SK-N-SH (cell line): ENCODE data around the gene FAM222B. TPM values are rescaled to one million over a fixed set of nuclear protein-coding genes. Genes with fewer than 3 reads are reported as not detected.

Source experiments
- FOXJ3 ChIP-seq: sonication (generic); formaldehyde crosslinking; IDR thresholded peaks from 2 replicates; pipeline ENCODE4 v1.5.1; 2020; ENCODE audit warnings: mild to moderate bottlenecking, missing genetic modification reagents
- FOXM1 ChIP-seq: IDR thresholded peaks from 2 replicates; pipeline ENCODE4 v1.4.0; 2012; ENCODE audit warnings: low read depth, mild to moderate bottlenecking
- GABPA ChIP-seq: IDR thresholded peaks from 2 replicates; pipeline ENCODE4 v1.4.0; 2012; ENCODE audit warnings: low read depth, mild to moderate bottlenecking
- GATA2 ChIP-seq: sonication (generic); formaldehyde crosslinking; IDR thresholded peaks from 2 replicates; pipeline ENCODE4 v1.5.0; 2020; ENCODE audit warnings: mild to moderate bottlenecking, missing genetic modification reagents
- MEF2A ChIP-seq: IDR thresholded peaks from 2 replicates; pipeline ENCODE4 v1.4.0; 2012; ENCODE audit warnings: low read depth, borderline replicate concordance
- MXI1 ChIP-seq: IDR thresholded peaks from 2 replicates; pipeline ENCODE4 v1.6.1; 2012; ENCODE audit warnings: mild to moderate bottlenecking, low read depth, low read length, improper control_type of control experiment
- POLR2AphosphoS5 ChIP-seq: IDR thresholded peaks from 2 replicates; pipeline ENCODE4 v1.6.1; 2012; ENCODE audit warnings: low read depth, low read length
- RCOR1 ChIP-seq: fragments of 150-350 bp; IDR thresholded peaks from 2 replicates; pipeline ENCODE4 v1.6.1; 2017; ENCODE audit warnings: antibody characterized with exemption, low read length
- RFX5 ChIP-seq: IDR thresholded peaks from 2 replicates; pipeline ENCODE4 v1.6.1; 2012; ENCODE audit warnings: mild to moderate bottlenecking, improper control_type of control experiment, low read length
- RXRA ChIP-seq: IDR thresholded peaks from 2 replicates; pipeline ENCODE4 v1.4.0; 2012; ENCODE audit warnings: low read depth, mild to moderate bottlenecking, borderline replicate concordance
- SIN3A ChIP-seq: IDR thresholded peaks from 2 replicates; pipeline ENCODE4 v1.6.1; 2012; ENCODE audit warnings: low read depth, mild to moderate bottlenecking, low read length, moderate library complexity, borderline replicate concordance
- TAF1 ChIP-seq: IDR thresholded peaks from 2 replicates; pipeline ENCODE4 v1.6.1; 2012; ENCODE audit warnings: low read depth, mild to moderate bottlenecking, low read length, moderate library complexity, borderline replicate concordance
- TEAD4 ChIP-seq: IDR thresholded peaks from 2 replicates; pipeline ENCODE4 v1.4.0; 2012; ENCODE audit warnings: mild to moderate bottlenecking, borderline replicate concordance; ENCODE audit not compliant: insufficient read depth
- YY1 ChIP-seq: IDR thresholded peaks from 2 replicates; pipeline ENCODE4 v1.4.0; 2012; ENCODE audit warnings: low read depth, mild to moderate bottlenecking
- polyA plus RNA-seq, 3 experiments: library from polyadenylated mRNA; depleted of rRNA; stranded (reverse); fragments of >200 nt; gene quantifications; 2 replicates each; pipeline ENCODE4 v1.2.3, GENCODE V29; 2012
- TF ChIP-seq, protein P1 (sequence below): IDR thresholded peaks from 2 replicates; pipeline ENCODE4 v1.6.1; 2012; ENCODE audit warnings: mild to moderate bottlenecking, low read depth, low read length, moderate library complexity
- TF ChIP-seq, protein P2 (sequence below): fragments of 200-600 bp; sonication (generic); IDR thresholded peaks from 2 replicates; pipeline ENCODE4 v1.6.1; 2017; ENCODE audit warnings: antibody characterized with exemption, mild to moderate bottlenecking, moderate library complexity
- TF ChIP-seq, protein P3 (sequence below): IDR thresholded peaks from 2 replicates; pipeline ENCODE4 v1.4.0; 2012; ENCODE audit warnings: low read depth, borderline replicate concordance
- TF ChIP-seq, protein P4 (sequence below): IDR thresholded peaks from 2 replicates; pipeline ENCODE4; 2012
- TF ChIP-seq, protein P5 (sequence below): fragments of 150-350 bp; IDR thresholded peaks from 2 replicates; pipeline ENCODE4 v1.6.1; 2017; ENCODE audit warnings: antibody characterized with exemption, low read length, low read depth, borderline replicate concordance
- TF ChIP-seq, protein P6 (sequence below): IDR thresholded peaks from 2 replicates; pipeline ENCODE4 v1.4.0; 2012; ENCODE audit warnings: low read depth, borderline replicate concordance
- TF ChIP-seq, protein P7 (sequence below): IDR thresholded peaks from 2 replicates; pipeline ENCODE4 v1.4.0; 2012; ENCODE audit warnings: low read depth

FAM222B gene
- polyA plus RNA-seq, 1 of the 3 experiments (the other 2 are of a cell fraction), result 9.0 TPM

DNA sequence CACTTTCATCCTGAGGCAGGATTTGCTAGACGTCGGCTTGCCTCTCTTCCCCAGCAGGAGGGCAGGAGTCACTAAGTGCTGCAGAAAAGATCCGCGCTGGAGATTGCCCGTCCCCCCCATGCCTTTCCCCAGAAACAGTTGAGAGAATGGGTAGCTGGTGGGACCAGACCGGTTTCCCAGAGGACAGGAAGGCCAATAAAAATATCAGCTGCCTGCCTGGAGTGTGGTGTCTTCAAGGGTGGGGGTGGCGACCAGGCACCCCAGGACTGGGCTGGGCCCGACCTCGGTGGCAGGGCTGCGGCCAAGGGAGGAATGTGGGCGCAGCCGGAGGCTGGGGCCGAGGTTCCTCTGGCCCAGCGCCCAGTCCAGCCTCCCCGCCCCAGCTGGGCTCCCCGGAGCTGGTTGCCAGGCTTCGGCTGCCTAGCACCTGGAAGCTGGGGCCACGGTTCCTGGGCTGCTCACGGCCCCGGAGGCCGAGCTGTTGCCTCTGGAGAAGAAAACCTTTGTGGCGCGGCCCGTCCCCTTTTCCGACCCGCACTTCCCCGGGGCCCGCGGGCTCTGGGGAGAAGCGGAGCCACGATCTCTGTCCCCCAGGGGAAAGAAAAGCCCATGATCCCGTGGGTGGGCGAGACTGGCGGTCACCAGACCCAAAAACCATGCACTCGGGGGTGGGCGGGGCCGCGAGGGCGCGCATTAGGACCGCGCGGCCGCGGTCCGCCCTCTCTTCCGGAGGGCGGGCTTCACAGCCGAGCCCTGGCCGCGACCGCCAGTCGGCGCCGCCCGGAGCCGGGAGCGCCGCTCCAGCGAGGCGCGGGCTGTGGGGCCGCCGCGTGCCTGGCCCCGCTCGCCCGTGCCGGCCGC is 99.1 kb downstream of the FAM222B start, which contains the start of gene TRAF4 (continued):
- TF ChIP-seq, protein P1, sequence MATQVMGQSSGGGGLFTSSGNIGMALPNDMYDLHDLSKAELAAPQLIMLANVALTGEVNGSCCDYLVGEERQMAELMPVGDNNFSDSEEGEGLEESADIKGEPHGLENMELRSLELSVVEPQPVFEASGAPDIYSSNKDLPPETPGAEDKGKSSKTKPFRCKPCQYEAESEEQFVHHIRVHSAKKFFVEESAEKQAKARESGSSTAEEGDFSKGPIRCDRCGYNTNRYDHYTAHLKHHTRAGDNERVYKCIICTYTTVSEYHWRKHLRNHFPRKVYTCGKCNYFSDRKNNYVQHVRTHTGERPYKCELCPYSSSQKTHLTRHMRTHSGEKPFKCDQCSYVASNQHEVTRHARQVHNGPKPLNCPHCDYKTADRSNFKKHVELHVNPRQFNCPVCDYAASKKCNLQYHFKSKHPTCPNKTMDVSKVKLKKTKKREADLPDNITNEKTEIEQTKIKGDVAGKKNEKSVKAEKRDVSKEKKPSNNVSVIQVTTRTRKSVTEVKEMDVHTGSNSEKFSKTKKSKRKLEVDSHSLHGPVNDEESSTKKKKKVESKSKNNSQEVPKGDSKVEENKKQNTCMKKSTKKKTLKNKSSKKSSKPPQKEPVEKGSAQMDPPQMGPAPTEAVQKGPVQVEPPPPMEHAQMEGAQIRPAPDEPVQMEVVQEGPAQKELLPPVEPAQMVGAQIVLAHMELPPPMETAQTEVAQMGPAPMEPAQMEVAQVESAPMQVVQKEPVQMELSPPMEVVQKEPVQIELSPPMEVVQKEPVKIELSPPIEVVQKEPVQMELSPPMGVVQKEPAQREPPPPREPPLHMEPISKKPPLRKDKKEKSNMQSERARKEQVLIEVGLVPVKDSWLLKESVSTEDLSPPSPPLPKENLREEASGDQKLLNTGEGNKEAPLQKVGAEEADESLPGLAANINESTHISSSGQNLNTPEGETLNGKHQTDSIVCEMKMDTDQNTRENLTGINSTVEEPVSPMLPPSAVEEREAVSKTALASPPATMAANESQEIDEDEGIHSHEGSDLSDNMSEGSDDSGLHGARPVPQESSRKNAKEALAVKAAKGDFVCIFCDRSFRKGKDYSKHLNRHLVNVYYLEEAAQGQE, result no peak
- TF ChIP-seq POLR2AphosphoS5 (peak; percentile 89), RXRA (no peak), TAF1 (peak; percentile 82), RFX5 (0 out of 2 replicates have a peak, but pooled peaks have one; percentile 45), FOXJ3 (CRISPR knock-in tag) (peak; percentile 45; the same call in 1 of the 2 replicates), TEAD4 (peak; percentile 56; the same call in 1 of the 2 replicates), FOXM1 (no peak), GABPA (0 out of 2 replicates have a peak, but pooled peaks have one; percentile 6), MEF2A (no peak), RCOR1 (no peak), SIN3A (no peak), GATA2 (peak; percentile 89), YY1 (peak; percentile 22; the same call in 1 of the 2 replicates), MXI1 (peak; percentile 35; the same call in 1 of the 2 replicates)
- TF ChIP-seq, protein P2, sequence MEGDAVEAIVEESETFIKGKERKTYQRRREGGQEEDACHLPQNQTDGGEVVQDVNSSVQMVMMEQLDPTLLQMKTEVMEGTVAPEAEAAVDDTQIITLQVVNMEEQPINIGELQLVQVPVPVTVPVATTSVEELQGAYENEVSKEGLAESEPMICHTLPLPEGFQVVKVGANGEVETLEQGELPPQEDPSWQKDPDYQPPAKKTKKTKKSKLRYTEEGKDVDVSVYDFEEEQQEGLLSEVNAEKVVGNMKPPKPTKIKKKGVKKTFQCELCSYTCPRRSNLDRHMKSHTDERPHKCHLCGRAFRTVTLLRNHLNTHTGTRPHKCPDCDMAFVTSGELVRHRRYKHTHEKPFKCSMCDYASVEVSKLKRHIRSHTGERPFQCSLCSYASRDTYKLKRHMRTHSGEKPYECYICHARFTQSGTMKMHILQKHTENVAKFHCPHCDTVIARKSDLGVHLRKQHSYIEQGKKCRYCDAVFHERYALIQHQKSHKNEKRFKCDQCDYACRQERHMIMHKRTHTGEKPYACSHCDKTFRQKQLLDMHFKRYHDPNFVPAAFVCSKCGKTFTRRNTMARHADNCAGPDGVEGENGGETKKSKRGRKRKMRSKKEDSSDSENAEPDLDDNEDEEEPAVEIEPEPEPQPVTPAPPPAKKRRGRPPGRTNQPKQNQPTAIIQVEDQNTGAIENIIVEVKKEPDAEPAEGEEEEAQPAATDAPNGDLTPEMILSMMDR, result no peak
- TF ChIP-seq, protein P3, sequence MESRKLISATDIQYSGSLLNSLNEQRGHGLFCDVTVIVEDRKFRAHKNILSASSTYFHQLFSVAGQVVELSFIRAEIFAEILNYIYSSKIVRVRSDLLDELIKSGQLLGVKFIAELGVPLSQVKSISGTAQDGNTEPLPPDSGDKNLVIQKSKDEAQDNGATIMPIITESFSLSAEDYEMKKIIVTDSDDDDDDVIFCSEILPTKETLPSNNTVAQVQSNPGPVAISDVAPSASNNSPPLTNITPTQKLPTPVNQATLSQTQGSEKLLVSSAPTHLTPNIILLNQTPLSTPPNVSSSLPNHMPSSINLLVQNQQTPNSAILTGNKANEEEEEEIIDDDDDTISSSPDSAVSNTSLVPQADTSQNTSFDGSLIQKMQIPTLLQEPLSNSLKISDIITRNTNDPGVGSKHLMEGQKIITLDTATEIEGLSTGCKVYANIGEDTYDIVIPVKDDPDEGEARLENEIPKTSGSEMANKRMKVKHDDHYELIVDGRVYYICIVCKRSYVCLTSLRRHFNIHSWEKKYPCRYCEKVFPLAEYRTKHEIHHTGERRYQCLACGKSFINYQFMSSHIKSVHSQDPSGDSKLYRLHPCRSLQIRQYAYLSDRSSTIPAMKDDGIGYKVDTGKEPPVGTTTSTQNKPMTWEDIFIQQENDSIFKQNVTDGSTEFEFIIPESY, result no peak
- TF ChIP-seq, protein P4, sequence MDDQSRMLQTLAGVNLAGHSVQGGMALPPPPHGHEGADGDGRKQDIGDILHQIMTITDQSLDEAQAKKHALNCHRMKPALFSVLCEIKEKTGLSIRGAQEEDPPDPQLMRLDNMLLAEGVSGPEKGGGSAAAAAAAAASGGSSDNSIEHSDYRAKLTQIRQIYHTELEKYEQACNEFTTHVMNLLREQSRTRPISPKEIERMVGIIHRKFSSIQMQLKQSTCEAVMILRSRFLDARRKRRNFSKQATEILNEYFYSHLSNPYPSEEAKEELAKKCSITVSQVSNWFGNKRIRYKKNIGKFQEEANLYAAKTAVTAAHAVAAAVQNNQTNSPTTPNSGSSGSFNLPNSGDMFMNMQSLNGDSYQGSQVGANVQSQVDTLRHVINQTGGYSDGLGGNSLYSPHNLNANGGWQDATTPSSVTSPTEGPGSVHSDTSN, result peak; percentile 23
- TF ChIP-seq, protein P5, sequence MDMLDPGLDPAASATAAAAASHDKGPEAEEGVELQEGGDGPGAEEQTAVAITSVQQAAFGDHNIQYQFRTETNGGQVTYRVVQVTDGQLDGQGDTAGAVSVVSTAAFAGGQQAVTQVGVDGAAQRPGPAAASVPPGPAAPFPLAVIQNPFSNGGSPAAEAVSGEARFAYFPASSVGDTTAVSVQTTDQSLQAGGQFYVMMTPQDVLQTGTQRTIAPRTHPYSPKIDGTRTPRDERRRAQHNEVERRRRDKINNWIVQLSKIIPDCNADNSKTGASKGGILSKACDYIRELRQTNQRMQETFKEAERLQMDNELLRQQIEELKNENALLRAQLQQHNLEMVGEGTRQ, result no peak
- TF ChIP-seq, protein P6, sequence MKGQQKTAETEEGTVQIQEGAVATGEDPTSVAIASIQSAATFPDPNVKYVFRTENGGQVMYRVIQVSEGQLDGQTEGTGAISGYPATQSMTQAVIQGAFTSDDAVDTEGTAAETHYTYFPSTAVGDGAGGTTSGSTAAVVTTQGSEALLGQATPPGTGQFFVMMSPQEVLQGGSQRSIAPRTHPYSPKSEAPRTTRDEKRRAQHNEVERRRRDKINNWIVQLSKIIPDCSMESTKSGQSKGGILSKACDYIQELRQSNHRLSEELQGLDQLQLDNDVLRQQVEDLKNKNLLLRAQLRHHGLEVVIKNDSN, result no peak
- TF ChIP-seq, protein P7, sequence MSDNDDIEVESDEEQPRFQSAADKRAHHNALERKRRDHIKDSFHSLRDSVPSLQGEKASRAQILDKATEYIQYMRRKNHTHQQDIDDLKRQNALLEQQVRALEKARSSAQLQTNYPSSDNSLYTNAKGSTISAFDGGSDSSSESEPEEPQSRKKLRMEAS, result peak; percentile 77
